Measurements from ENCODE around the gene TANC1. TPM values are rescaled to one million over a fixed set of nuclear protein-coding genes. Genes with fewer than 3 reads are reported as not detected.
"Not testable (repeated sequence)": the region's sequence is repeated elsewhere in the genome, so short reads cannot be mapped to it uniquely, and the experiment has no call there.

Gene TANC1
- total and polyA plus RNA-seq, 2 experiments from 2014 or later = 22.1 to 34.8 TPM

DNA sequence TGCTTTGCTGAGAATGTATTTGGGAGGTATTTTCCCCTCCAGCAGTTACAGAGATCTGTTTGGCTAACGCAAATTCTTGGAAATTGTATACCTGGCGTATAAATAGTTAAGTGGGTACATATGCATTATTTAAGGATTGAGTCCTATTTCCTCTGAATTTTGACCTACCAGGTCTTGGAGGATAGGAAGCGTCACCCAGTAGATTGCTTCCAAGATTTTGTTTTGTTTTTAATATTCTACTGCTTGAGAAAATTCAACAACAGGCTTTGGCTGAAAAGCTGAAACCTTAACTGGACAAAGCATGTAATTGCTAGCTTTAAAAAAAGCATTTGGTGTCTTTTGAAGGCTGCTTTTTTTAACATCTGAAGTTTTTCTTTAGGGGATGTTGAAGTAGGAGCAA lies 168.0 kb downstream of the TANC1 start:
- DNase-seq (ENCODE audit: low read depth in 1 of 2, low spot score in 1 of 2) = no peak
- Histone ChIP-seq H3K27me3 (no peaks in the 10 kb centered on the region), H3K27ac (peak overlapping the region; percentile 96), H3K36me3 (no peaks in the 10 kb centered on the region), H3K4me3 (no peak overlapping the region), H3K4me1 (ENCODE audit: low read depth) (peaks cover 53% of the 10 kb centered on the region), H3K9me3 (ENCODE audit: low read depth) (no peaks in the 10 kb centered on the region)
- TF ChIP-seq CTCF (IDR thresholded peaks at IDR 0.05; ENCODE audit: low read depth, low read length) = no peak

- DNase-seq (ENCODE audit: low read depth in 1 of 2, low spot score in 1 of 2) = peak in 1 of 2 donors; percentile 35
- no peaks in the 10 kb centered on the region for H3K27me3 ChIP-seq
- TF ChIP-seq CTCF (IDR thresholded peaks at IDR 0.05; ENCODE audit: low read depth, low read length) = no peak
- peaks cover 45% of the 10 kb centered on the region for H3K4me1 ChIP-seq (ENCODE audit: low read depth)
- peak overlapping the region; percentile 96 for H3K27ac ChIP-seq
- no peak overlapping the region for H3K4me3 ChIP-seq
- H3K9me3 ChIP-seq (ENCODE audit: low read depth) = no peaks in the 10 kb centered on the region
- no peaks in the 10 kb centered on the region for H3K36me3 ChIP-seq
Measured at GRCh38 chr2:159137511-159138241, 169.2 kb downstream of the TANC1 start.

DNA sequence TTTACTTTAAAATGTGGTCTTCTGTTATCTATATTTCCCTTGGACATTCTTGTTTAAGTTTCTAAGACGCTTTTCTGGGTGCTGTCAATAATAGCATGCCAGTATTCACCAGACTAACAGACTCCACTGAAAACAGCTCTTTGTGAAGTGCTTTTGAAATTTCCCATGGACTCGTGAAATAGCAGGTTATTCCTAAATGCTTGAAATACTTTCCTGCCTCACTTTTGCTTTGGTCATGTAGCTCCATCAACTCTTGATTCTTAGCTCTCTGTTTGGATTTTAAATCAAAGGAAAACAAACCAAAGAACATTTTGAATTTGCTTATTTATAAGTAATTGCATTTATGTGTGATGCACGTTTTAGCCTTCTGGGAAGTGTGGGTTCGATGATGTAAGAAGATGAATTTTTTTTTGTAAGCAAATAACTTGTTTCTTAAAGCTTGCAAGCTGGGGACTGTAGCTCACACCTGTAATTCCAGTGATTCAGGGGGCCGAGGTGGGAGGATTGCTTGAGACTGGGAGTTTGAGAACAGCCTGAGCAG lies 170.3 kb downstream of the TANC1 start:
- no peak for DNase-seq (ENCODE audit: low read depth in 1 of 2, low spot score in 1 of 2)
- H3K9me3 ChIP-seq (ENCODE audit: low read depth) = no peaks in the 10 kb centered on the region
- no peaks in the 10 kb centered on the region for H3K27me3 ChIP-seq
- no peak for TF ChIP-seq CTCF (IDR thresholded peaks at IDR 0.05; ENCODE audit: low read depth, low read length)
- no peaks in the 10 kb centered on the region for H3K36me3 ChIP-seq
- H3K4me1 ChIP-seq (ENCODE audit: low read depth) = peaks cover 45% of the 10 kb centered on the region
- H3K4me3 ChIP-seq = no peak overlapping the region
- no peak overlapping the region for H3K27ac ChIP-seq

DNA sequence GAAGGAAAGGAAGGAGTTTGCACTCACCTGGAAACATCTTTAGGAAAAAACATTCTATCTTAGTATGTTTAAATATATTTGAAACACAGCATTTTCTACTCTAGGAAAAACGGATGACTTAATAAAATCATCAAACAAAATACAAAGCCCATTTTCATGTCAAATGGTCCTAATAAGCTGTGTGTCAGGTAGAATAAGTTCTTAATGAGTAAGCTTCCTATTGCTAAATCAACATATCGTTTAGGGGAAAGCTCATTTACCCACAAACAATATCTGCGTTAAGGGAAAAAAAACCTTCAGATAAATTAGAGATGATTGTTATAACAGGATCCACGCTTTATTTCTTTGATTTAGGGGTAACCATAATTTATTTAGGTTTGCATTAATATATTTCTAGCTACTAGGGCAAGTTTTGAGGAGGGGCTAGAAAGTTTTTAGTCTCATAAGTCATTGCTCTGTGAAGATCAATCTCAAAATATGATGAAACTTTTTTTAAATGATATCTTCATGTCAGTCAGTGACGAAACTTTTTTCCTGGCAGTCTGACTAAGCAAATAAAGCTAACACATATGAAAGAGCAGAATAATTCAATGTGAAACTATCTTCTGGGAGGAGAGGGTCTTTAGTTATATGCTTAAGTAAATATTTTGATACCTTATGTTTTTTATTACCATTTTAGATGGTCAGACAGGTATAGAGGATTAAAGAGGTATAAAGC lies 170.9 kb downstream of the TANC1 start:
- Histone ChIP-seq H3K36me3 (no peaks in the 10 kb centered on the region), H3K27ac (no peak overlapping the region), H3K4me3 (no peak overlapping the region), H3K9me3 (ENCODE audit: low read depth) (no peaks in the 10 kb centered on the region), H3K4me1 (ENCODE audit: low read depth) (peaks cover 43% of the 10 kb centered on the region), H3K27me3 (no peaks in the 10 kb centered on the region)
- peak in 1 of 2 donors; percentile 58 for DNase-seq (ENCODE audit: low read depth in 1 of 2, low spot score in 1 of 2)
- TF ChIP-seq CTCF (IDR thresholded peaks at IDR 0.05; ENCODE audit: low read depth, low read length) = no peak

GRCh38 chr2:159140070-159140769 lies 171.8 kb downstream of the TANC1 start:
- Histone ChIP-seq H3K9me3 (ENCODE audit: low read depth) (no peaks in the 10 kb centered on the region), H3K4me3 (no peak overlapping the region), H3K4me1 (ENCODE audit: low read depth) (peaks cover 38% of the 10 kb centered on the region), H3K27ac (no peak overlapping the region), H3K36me3 (no peaks in the 10 kb centered on the region), H3K27me3 (no peaks in the 10 kb centered on the region)
- peak in 1 of 2 donors; percentile 70 for DNase-seq (ENCODE audit: low read depth in 1 of 2, low spot score in 1 of 2)
- TF ChIP-seq CTCF (IDR thresholded peaks at IDR 0.05; ENCODE audit: low read depth, low read length) = no peak

GRCh38 chr2:159140821-159141220 lies 172.4 kb downstream of the TANC1 start:
- not testable (repeated sequence) for H3K9me3 ChIP-seq (ENCODE audit: low read depth); H3K27ac ChIP-seq; DNase-seq (ENCODE audit: low read depth in 1 of 2, low spot score in 1 of 2); H3K4me3 ChIP-seq; H3K27me3 ChIP-seq; H3K36me3 ChIP-seq
- H3K4me1 ChIP-seq (ENCODE audit: low read depth) = peaks cover 37% of the 10 kb centered on the region
